Neural progenitor cell (in vitro differentiated cells): ENCODE results near the gene ZNF462. TPM values are rescaled to one million over a fixed set of nuclear protein-coding genes. Genes with fewer than 3 reads are reported as not detected.

Source experiments
- DNase-seq: peaks from one replicate; pipeline ENCODE4 v3.0.0-alpha.2; 2016; ENCODE audit warnings: low spot score
- H2AFZ ChIP-seq: fragments of 200-600 bp; sonication (generic); replicated peaks from 2 replicates; pipeline ENCODE4 v1.6.1; 2016; ENCODE audit warnings: antibody characterized with exemption
- H3F3A ChIP-seq: fragments of 200-600 bp; sonication (generic); 2 replicates; pipeline ENCODE4 v1.6.1; 2016; ENCODE audit warnings: antibody characterized with exemption, low read depth
- H3K27ac ChIP-seq: fragments of 200-600 bp; sonication (generic); 2 replicates; pipeline ENCODE4 v1.5.1; 2016; ENCODE audit warnings: mild to moderate bottlenecking
- H3K27me3 ChIP-seq: fragments of 200-600 bp; sonication (generic); 2 replicates; pipeline ENCODE4 v1.6.1; 2016; ENCODE audit warnings: mild to moderate bottlenecking, moderate library complexity
- H3K36me3 ChIP-seq: fragments of 200-600 bp; sonication (generic); 2 replicates; pipeline ENCODE4 v1.5.1; 2016
- H3K4me1 ChIP-seq: fragments of 200-600 bp; sonication (generic); 2 replicates; pipeline ENCODE4 v1.6.1; 2016; ENCODE audit warnings: mixed run types
- H3K4me2 ChIP-seq: fragments of 200-600 bp; sonication (generic); 2 replicates; pipeline ENCODE4 v1.6.1; 2016
- H3K4me3 ChIP-seq: fragments of 200-600 bp; sonication (generic); 2 replicates; pipeline ENCODE4 v1.5.1; 2016
- H3K79me2 ChIP-seq: fragments of 200-600 bp; sonication (generic); 2 replicates; pipeline ENCODE4 v1.6.1; 2016; ENCODE audit warnings: low read depth
- H3K9ac ChIP-seq: fragments of 200-600 bp; sonication (generic); 2 replicates; pipeline ENCODE4 v1.6.1; 2016
- H3K9me3 ChIP-seq: fragments of 200-600 bp; sonication (generic); 2 replicates; pipeline ENCODE4 v1.5.1; 2016; ENCODE audit warnings: low read depth
- H4K20me1 ChIP-seq: fragments of 200-600 bp; sonication (generic); 2 replicates; pipeline ENCODE4 v1.6.1; 2016; ENCODE audit warnings: low read depth
- H3K27ac Mint-ChIP-seq: 3 replicates; pipeline ENCODE4 v1.8.0; 2021; ENCODE audit warnings: mixed read lengths
- H3K27me3 Mint-ChIP-seq: 2 replicates; pipeline ENCODE4 v1.8.0; 2022; ENCODE audit warnings: low read depth, mild to moderate bottlenecking, inconsistent platforms, moderate library complexity, mixed read lengths; ENCODE audit not compliant: insufficient read depth
- H3K36me3 Mint-ChIP-seq: 3 replicates; pipeline ENCODE4 v1.8.0; 2021; ENCODE audit warnings: mixed read lengths
- H3K4me1 Mint-ChIP-seq: 3 replicates; pipeline ENCODE4 v1.8.0; 2021; ENCODE audit warnings: mixed read lengths
- H3K4me3 Mint-ChIP-seq: 3 replicates; pipeline ENCODE4 v1.8.0; 2021; ENCODE audit warnings: mild to moderate bottlenecking, moderate library complexity, mixed read lengths
- H3K9me3 Mint-ChIP-seq: 3 replicates; pipeline ENCODE4 v1.8.0; 2020; ENCODE audit warnings: mixed read lengths
- CTCF ChIP-seq: fragments of 200-600 bp; sonication (generic); IDR thresholded peaks from 2 replicates; pipeline ENCODE4 v1.5.1; 2017; ENCODE audit warnings: antibody characterized with exemption, mild to moderate bottlenecking
- EZH2 ChIP-seq: fragments of 200-600 bp; sonication (generic); IDR thresholded peaks from 2 replicates; pipeline ENCODE4 v1.6.1; 2017; ENCODE audit warnings: antibody characterized with exemption, mild to moderate bottlenecking, moderate library complexity
- EZH2phosphoT487 ChIP-seq: fragments of 200-600 bp; sonication (generic); IDR thresholded peaks from 2 replicates; pipeline ENCODE4 v1.6.1; 2017; ENCODE audit warnings: antibody characterized with exemption
- total RNA-seq: library from RNA; depleted of rRNA; stranded (reverse); fragments of >200 nt; gene quantifications from 2 replicates; pipeline ENCODE4 v1.2.3, GENCODE V29; 2015; ENCODE audit warnings: low replicate concordance

ZNF462 gene
- total RNA-seq, 1 donor from 2014 or later: 81.8 TPM

GRCh38 chr9:107049803-107050184, 186.8 kb downstream of the ZNF462 start:
- TF ChIP-seq EZH2: no peak
- no peak for TF ChIP-seq EZH2phosphoT487
- no peak for TF ChIP-seq CTCF

GRCh38 chr9:107051392-107051791, 188.4 kb downstream of the ZNF462 start:
- Histone ChIP-seq H3K9ac (no peak overlapping the region), H4K20me1 (no peaks in the 10 kb centered on the region), H3K4me1 (peaks cover 30% of the 10 kb centered on the region), H3K27ac (no peak overlapping the region), H3K27me3 (no peaks in the 10 kb centered on the region), H3K79me2 (no peaks in the 10 kb centered on the region), H3K9me3 (no peaks in the 10 kb centered on the region), H3F3A (peaks cover 11% of the 10 kb centered on the region), H2AFZ (no peak overlapping the region), H3K36me3 (no peaks in the 10 kb centered on the region), H3K4me3 (no peak overlapping the region), H3K4me2 (no peak overlapping the region)
- Mint-ChIP-seq H3K36me3 (no peaks in the 10 kb centered on the region), H3K4me3 (no peak overlapping the region), H3K27me3 (peaks cover 6% of the 10 kb centered on the region), H3K4me1 (peaks cover 24% of the 10 kb centered on the region), H3K9me3 (peaks cover 11% of the 10 kb centered on the region), H3K27ac (no peak overlapping the region)
- TF ChIP-seq CTCF (no peak), EZH2 (no peak), EZH2phosphoT487 (no peak)
- DNase-seq: no peak

More at GRCh38 chr9:107049803-107050184, 186.8 kb downstream of the ZNF462 start:
- H3K4me3 ChIP-seq: no peak overlapping the region
- H3K36me3 Mint-ChIP-seq: no peaks in the 10 kb centered on the region
- no peak overlapping the region for H3K27ac Mint-ChIP-seq
- H3K79me2 ChIP-seq: no peaks in the 10 kb centered on the region
- no peaks in the 10 kb centered on the region for H3K9me3 ChIP-seq
- peaks cover 30% of the 10 kb centered on the region for H3K4me1 ChIP-seq
- H3K27me3 Mint-ChIP-seq: peaks cover 6% of the 10 kb centered on the region
- peaks cover 11% of the 10 kb centered on the region for H3F3A ChIP-seq
- H3K27ac ChIP-seq: no peak overlapping the region
- no peaks in the 10 kb centered on the region for H4K20me1 ChIP-seq
- no peaks in the 10 kb centered on the region for H3K36me3 ChIP-seq
- peak overlapping the region; percentile 48 for H2AFZ ChIP-seq
- H3K9ac ChIP-seq: no peak overlapping the region
- H3K27me3 ChIP-seq: no peaks in the 10 kb centered on the region
- H3K4me2 ChIP-seq: peak overlapping the region; percentile 11
- DNase-seq: no peak
- H3K4me1 Mint-ChIP-seq: peaks cover 24% of the 10 kb centered on the region
- H3K9me3 Mint-ChIP-seq: peaks cover 13% of the 10 kb centered on the region
- H3K4me3 Mint-ChIP-seq: no peak overlapping the region

GRCh38 chr9:107054146-107054545, 191.2 kb downstream of the ZNF462 start:
- Histone ChIP-seq H4K20me1 (no peaks in the 10 kb centered on the region), H3F3A (peaks cover 11% of the 10 kb centered on the region), H3K27ac (no peak overlapping the region), H3K4me2 (no peak overlapping the region), H3K79me2 (no peaks in the 10 kb centered on the region), H3K4me1 (peaks cover 18% of the 10 kb centered on the region), H2AFZ (no peak overlapping the region), H3K36me3 (no peaks in the 10 kb centered on the region), H3K27me3 (no peaks in the 10 kb centered on the region), H3K4me3 (no peak overlapping the region), H3K9ac (no peak overlapping the region), H3K9me3 (no peaks in the 10 kb centered on the region)
- DNase-seq: no peak
- Mint-ChIP-seq H3K27ac (no peak overlapping the region), H3K9me3 (peaks cover 11% of the 10 kb centered on the region), H3K4me1 (peaks cover 16% of the 10 kb centered on the region), H3K36me3 (no peaks in the 10 kb centered on the region), H3K27me3 (peaks cover 5% of the 10 kb centered on the region), H3K4me3 (no peak overlapping the region)
- TF ChIP-seq EZH2phosphoT487 (no peak), CTCF (no peak), EZH2 (no peak)
